SH-SY5Y (cell line): Measurements from ENCODE around the gene ERGIC1.

ENCODE experiments used
- GATA2 ChIP-seq: IDR thresholded peaks from 2 replicates; pipeline ENCODE4 v1.6.1; 2011; ENCODE audit warnings: mild to moderate bottlenecking, low read depth, low read length
- GATA3 ChIP-seq: IDR thresholded peaks from 2 replicates; pipeline ENCODE4 v1.6.1; 2011; ENCODE audit warnings: low read depth, mild to moderate bottlenecking, low read length, moderate library complexity

GRCh38 chr5:172861461-172861860, 27.4 kb downstream of the ERGIC1 start:
- TF ChIP-seq GATA2 (no peak), GATA3 (no peak)
